Cerebellar cortex (tissue), 1 donor: Measurements from ENCODE around the gene EEPD1.

Experiments used
- DNase-seq: peaks from one replicate; pipeline ENCODE4 v3.0.0-alpha.2; 2015; ENCODE audit warnings: low spot score

The EEPD1 gene

DNA sequence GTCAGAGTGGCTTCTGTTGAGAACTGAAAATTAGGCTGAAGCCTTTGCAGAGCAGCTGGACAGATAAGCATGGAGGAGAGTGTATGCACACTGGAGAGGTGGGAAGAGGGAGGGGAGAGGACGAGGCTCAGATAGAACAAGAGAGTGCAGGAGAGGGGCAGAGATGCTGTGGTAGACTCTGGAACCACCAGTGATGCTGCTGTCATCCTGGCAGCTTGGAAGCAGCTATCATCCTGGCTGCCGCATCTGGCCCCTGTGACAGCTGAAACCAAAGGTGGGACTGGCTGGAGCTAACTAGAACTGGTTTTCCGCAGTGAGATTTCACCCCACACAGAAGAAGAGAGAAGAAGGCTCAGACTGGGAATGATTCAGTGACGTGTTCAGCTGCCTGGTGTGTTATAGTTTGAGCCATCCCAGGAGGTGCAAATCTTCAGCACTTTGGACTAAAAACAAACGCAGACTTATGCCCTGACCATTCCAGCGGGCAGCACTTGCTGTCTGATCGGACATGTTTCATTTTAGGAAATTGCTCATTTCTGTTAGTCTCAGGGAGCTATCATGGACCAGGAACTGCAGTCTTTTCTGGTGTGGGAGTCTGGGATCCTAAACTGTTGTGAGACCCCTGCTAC, 38.4 kb downstream of the EEPD1 start:
- DNase-seq = no peak

DNA sequence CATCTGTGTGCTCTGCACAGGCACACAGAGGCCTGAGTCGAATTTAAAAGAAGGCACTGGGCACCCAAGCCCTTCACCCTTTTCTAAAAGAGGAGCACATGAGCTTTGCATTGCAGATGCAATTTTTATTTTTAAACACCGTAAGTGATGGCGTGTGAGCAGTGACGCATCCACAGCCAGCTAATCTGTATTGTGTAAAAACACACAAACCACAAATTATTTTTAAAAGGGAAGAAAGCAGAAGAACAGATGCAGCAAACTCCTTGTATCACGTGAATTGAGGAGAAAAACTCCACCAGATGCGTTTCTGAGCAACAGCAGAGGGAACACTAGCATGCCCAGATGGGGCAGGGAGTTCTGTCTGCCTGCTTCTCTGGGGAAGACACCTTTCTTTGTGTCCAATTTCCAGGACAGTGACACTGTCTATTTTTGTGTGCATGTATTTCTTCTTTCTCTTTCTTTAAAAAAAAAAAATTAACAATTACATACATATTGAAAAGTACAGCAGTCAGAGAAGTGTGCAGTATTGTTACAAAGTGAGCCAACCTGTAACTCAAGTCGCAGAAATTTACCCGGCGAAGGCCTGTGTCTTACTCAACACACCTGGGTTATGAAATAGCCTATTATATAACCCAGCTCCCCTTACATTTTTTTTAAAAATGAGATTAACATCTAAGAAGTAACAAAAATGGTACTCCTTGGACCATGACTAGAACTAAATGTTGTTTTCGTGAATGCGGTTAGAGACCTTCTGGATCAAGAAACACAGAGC, 39.2 kb downstream of the EEPD1 start:
- no peak for DNase-seq

DNA sequence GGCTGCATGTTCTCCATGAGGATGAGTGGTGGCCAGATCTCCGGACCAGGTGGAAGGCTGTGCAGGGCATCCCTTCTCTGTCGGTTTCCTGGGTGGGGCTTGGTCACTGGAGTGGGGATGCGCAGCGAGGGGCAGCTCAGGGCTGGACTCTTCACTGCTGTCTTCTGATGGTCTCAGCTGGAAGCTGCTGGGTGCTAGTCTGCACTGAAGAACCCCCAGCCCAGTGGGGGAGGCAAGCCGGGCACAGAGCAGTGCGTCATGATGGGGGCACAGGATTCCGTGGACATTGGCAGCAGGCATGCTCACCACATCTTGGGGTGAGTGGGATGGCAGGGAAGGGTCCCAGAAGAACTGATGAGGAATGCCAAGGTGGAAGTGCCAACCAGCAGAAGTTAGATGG, 39.8 kb downstream of the EEPD1 start:
- no peak for DNase-seq

DNA sequence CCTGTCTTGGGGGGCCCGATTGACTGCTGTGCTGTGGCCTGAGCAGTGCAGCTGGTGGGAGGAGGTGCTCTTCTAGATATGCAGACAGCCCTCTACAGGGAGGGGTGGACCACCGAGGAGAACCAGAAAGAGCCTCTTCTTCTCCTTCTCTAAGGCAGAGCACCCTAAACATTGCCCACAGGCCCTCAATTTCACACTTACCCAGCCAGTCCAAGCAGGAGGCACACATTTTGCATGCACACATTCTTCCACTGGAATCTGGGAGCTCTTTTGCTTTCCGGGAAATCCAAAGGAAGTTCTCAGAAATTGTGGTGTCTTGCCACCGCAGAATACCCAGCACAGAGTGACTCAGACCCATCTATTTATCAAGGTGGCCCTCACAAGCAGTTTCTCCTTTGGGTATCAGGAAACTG, 45.8 kb downstream of the EEPD1 start:
- no peak for DNase-seq

DNA sequence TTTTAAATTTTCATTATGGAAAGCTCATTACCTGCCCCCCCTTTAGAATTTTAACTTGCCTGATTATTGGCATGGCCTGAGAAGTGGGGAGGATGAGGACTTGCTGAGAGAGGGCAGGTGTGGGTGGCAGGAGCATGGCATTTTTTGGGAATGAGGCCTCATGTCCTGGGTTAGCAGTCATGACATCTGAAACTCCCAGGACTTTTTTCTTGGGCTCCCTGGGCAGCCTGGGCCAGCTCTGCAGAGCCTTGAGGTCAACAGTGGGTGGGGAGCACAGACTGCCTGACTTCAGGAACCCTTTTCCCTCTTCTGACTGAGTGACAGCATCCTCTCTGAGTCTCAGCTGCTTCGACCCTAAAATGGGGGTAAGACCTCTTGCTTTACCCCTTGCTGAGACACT, 46.3 kb downstream of the EEPD1 start:
- DNase-seq = no peak

DNA sequence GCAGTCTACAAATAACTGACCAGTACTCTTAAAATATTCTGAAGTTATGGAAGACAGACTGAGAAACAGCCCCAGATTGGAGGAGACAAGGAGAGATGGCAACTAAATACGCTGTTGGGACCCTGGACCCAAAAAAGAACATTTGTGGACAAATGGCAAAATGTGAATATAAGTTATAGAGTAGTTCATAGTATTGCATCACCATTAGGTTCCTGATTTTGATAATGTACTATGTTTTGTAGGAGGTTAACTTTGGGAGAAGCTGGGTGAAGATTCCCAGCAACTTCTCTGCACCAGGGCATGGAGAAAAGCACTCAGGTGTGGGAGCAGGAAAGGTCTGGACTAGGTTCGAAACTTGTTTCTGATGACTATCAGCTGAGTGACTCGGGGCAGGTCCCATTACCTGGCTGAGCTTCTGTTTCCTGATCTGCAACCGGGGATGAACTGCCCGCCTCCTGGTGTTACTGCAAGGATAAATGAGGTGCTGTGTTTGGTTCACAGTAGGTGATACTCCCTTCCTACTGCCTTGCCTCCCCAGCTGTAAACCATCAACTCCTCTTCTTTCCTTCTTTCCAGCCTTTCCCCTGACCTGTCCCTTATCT, 48.2 kb downstream of the EEPD1 start:
- no peak for DNase-seq

DNA sequence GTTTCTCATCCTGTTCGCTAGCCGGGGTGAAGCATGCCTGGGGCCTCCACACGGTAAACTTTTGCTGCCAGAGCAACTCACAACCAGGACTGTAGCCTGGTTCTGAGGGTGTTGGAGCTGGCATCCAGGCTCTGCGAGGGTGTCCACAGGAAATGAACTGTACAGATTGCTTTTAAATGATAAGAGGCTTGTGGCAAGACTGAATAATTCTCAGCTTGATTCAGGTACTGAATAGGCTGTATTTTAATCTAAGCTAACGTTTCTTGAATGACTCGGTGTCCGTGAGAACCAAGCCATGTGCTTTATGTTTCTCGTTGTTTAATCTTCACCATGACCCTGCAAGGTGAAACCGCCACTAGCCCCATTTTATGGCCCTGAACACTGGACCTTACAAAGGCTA, 49.3 kb downstream of the EEPD1 start:
- DNase-seq = no peak

DNA sequence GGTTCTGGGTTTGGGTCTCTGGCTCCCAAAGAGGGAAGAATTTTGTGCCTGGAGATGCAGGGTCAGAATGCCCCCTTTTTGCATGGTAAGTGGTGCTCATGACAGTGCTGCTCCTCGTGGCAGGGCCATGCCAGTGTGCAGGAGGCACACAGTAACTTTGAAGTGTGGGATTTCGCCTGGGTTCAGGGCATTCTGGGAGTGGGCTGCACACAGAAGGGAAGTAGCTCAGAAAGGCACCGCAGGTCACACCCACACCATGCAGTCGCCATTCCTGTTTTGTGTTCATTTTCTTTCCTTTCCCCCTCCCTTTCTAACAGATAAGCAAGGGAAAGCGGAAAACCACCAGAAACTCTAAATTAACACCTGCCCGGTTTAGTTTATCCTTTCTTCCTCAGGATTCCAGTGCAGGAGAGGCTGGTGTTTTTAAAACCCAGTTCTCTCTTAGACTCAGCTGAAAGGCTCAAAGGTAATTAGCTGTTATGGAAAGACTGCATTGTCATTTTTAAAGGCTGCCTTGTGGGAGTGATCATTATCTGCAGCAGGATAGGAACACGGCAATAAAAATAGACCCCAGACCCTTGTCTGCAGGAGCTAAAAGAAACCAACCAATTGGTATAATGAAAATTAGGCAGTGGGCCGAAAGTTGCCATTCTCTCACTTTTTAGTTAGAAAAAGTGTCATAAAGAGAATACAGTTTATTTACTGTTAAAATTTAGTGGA, 50.2 kb downstream of the EEPD1 start:
- DNase-seq = no peak

DNA sequence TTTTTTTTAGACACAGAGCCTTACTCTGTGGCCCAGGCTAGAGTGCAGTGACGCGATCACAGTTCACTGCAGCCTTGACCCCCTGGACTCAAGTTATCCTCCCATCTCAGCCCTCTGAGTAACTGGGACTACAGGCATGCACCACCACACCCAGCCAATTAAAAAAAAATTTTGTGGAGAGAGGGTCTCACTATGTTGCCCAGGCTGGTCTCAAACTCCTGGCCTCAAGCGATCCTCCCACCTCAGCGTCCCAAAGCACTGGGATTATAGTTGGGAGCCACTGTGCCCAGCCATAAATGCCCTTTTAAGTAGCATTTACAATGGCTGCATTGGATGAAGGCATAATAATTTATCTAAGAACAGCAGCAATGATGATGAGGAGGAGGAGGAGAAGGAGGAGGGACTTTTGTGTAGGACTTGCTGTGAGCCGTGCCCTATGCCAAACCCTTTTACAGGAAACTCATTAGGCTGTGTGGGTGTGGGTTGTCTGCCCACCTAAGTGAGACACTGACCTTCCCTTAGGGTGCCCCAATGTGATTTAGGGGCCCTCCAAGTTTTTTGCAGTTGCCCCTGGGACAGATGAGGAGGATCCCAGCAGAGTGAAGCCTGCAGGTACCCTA, 51.1 kb downstream of the EEPD1 start:
- no peak for DNase-seq

DNA sequence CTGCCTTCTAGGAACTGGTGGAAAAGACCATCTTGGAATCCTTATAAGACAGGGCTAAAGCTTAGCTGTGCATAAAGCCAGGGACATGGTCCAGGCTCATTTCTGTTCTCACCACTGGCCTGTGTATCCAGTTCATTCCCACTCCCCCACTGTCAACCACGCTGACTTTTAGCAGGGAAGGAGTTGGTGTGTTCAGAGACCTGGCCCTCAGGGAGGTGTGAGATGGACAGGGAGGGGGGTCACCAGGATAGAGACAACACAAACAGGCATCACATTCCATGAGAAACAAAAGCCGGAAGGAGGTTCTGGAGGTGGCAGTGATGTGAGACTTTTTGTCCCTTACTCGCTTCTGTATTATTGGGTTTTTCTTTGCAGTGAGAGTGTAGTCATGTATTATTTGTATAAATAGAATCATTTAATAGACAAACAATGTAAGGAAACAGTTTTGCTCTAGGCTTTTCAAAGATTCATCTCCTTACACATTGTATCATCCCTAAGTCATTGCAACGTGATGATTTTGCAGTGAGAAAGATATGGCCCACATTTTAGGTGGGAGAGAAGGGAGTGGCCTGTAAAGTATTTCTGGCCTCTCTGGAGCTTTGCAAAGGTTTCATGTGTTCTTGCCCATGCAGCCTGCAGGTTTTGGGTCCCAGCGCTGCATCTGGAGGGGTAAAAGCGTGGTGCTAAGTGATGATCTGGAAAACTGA, 52.0 kb downstream of the EEPD1 start:
- no peak for DNase-seq

DNA sequence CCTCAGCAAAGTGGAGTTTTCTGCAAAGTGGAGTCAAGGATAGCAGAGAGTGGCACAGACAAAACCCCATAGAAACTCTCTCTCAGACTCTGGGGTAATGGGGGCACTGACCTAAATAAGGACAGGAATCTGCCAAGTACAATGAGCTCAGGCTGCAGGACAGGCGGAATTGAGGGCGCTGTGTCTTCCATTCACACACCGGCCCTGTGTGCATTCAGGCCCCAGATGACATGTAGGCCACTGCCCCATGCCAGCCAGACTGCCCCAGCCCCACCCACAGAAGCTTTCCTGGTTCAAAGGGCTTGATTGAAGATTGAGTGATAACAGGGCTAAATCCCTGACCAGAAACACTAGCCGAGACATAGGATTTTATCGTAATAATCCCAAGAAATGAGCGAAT, 52.7 kb downstream of the EEPD1 start:
- peak; percentile 6 for DNase-seq

DNA sequence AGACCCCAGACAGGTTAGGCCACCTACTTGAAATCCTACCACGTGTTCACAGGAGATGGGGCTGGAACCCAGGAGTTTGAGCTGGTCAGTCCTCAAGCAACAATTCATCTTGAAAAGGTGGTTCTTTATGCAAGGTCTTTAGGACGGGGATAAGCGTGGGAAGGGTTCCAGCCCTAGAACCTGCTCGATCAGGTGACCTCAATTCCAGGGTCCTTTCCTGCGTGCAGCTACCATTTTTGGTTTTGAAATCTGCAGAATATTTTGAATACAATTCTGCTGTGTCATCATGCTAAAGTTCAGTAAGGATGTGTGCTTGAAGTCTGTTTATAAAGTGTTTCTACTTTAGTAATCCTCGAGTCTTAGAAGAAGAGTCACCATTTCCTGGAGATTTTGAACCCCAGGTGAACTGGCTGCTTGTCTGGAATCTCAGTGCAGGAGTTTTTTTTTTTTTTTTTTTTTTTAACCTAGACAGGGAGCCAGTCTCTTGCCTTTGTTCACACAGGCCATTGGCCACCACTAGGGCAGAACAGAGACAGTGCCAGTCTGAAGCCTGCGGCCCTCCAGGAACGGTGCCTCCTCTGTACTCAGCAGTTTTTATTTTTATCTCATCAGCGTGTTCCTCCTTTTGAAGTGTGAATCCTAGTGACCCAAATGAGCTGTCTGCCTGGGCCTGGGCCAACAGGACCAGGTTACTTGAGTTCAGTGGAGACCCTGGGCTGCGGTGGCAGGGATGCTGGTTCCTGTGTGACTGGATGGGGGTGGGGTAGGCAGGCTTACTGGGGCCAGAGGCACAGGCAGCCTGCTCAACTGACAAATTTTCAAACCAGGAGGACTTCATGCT, 54.6 kb downstream of the EEPD1 start:
- DNase-seq = peak; percentile 41

DNA sequence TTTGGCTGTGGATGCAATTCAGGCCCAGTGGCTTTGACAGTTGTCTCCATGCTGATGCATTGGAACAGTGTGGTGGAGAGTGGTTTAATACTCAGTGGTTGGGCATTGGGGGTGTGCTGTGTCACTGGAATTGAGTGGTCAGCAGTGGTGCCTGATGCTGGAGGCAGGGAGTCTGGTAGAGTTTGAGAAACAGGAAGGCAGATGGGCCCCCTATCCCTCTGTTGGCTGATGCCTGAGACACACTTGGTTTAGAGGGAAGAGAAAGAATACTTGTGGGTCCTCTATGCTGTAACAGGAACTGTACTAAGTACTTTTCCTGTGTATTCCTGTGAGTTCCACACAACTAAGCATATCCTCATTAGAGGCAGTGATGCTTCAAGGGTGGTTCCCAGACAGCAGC, 55.4 kb downstream of the EEPD1 start:
- no peak for DNase-seq

DNA sequence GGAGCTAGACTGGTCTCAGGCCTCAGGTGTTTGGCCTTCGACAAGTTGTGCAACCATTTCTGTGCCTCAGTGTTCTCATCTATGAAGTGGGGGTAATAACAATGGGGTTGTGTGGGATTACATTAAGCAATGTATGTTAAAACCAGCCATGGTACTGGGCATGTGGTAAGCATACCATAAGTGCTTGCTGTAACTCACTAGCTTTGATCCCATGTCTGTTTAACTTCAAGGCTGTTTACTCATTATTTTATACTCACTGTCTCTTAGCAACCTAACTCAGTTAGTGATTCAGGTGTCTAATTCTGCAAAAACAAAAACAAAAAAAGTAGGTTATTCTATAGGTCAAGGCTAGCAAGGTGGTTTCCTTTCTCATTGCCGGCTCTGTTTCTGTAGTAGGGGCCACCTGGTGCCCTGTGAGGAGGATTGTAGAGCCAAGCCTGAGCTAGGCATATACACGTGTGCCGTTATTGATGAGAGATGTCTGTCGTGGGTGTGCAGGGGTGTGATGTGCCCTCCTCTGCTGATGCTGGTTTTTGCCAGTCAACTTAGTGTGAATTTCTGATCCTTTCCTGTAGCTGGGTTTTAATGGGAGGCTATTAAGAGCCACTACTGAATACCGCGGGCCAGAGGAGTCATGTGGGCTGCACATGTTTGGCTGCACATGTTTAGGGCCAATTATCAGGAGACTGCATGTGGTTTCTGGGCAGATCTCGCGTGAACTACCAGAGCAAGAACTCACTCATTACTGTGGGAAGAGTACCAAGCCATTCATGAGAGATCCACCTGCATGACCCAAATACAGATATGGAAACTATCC, 56.2 kb downstream of the EEPD1 start:
- no peak for DNase-seq

DNA sequence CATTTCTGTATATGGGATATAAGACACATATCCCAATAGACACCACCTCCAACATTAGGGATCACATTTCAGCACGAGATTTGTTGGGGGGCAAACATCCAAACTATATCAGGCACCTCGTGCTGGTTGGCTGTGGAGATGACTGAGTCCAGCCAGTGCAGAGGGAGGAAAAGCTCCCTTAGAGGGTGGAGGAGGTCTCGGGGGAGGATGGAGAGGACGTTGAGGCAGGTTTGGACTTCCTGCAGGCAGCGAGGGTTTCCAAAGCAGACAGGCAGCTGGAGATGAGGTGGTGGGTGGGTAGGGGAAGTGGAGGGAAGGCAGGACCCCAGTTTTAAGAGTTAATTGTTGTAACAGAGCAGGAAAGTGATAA, 56.7 kb downstream of the EEPD1 start:
- no peak for DNase-seq

DNA sequence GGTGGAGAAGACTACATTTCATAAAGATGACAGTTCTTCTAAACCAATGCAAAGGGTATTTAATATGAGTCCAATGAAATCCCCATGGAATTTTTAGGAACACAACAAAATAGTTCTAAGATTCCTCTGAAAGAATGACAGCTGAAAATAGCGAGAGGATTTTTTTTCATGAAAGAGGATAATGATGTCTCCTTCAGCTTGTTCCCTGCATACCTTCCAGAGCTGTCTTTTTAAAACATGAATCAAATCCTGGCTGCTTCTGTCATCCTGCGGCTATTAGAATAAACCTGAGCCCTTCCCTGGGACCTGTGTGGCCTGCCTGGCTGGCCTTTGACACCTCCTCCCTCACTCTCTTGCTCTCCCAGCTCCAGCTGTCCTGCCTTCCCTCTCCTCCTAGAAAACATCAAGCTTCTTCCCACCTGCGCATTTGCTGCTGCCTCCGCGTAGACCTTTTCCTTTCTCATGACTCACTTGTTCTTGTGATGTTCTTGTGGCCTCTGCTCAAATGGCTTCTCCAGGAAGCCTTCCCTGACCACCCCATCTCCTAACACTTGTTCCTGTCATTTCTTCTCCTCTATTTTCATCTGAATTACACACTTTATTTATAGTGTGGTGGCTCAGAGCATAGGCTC, 57.4 kb downstream of the EEPD1 start:
- no peak for DNase-seq

DNA sequence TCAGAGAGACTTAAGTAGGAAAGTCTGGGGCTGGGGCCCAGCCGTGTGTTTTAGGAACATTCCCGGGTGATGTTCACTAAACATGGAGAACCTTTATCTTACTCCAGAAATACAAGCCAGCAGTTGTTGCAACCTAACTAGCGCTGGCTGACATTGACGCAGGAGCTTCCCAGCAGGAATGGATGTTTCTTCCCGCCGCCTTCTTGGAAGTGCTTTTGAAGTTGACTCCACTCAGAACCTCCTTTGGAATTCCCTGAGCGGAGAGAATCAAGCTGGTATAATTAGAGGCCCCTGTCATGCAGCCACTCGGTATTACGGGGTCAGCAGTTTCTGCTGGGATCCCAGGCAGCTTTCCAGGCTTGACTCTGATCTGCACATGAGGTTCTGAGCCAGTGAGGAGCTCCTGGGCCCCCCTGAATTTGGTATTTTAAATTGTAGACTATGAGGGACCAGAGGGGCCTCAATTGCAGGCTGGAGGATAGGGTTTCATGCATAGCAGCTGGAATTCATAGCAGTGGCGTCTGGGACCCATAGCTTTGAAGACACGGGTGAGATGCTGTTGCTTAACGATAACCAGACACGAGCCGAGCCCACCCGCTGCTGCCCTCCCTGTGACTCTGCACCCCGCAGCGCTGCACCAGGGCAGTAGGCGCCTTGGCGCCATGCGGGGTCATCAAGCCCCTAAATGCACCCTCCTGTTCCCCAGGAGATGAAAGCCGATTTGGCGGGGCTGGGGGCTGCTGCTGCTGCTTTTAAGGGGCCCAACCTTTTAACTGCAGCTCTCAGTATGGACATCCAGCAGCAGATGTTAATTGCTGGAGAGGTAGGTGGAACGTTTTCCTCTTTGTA, 61.8 kb downstream of the EEPD1 start:
- no peak for DNase-seq

DNA sequence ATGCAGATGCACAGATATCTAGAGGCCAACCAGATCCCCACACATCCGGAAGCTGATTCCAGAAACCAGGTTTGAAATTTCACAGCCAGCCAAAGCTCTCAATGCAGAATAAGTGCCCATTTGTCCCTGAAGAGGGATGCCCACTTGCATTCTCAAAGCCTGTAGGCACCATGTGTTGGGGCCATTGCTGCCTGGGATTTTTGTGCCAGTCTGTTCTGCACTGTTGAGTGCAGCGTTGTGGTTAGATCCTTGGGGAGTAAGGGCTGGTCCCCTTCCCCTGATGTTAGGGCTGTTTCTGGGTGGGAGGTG, 62.4 kb downstream of the EEPD1 start:
- no peak for DNase-seq
